Cardiac muscle cell (in vitro differentiated cells and primary cell): Measurements from ENCODE around the gene UBE2K. TPM values are rescaled to one million over a fixed set of nuclear protein-coding genes. Genes with fewer than 3 reads are reported as not detected.
"Not testable (repeated sequence)": the region's sequence is repeated elsewhere in the genome, so short reads cannot be mapped to it uniquely, and the experiment has no call there.

Experiments
- DNase-seq, 2 donors: peaks; one replicate each; pipeline versions ENCODE4 v3.0.0 to v3.0.0-alpha.2; 2010 to 2017; ENCODE audit warnings: low read depth in 1 of 2, low spot score in 1 of 2
- H3K27ac ChIP-seq: fragments of 200-600 bp; sonication (generic); 2 replicates; pipeline ENCODE4 v1.5.1; 2016
- H3K27me3 ChIP-seq: fragments of 200-600 bp; sonication (generic); 2 replicates; pipeline ENCODE4 v1.6.0; 2016; ENCODE audit warnings: control low read depth
- H3K36me3 ChIP-seq: fragments of 200-600 bp; sonication (generic); 2 replicates; pipeline ENCODE4 v1.5.1; 2016; ENCODE audit warnings: control low read depth
- H3K4me1 ChIP-seq: fragments of 200-600 bp; sonication (generic); 2 replicates; pipeline ENCODE4 v1.8.1; 2017; ENCODE audit warnings: low read depth, mild to moderate bottlenecking, mixed run types
- H3K4me3 ChIP-seq: fragments of 200-600 bp; sonication (generic); 2 replicates; pipeline ENCODE4 v1.5.1; 2016; ENCODE audit warnings: mild to moderate bottlenecking
- H3K9me3 ChIP-seq: fragments of 200-600 bp; sonication (generic); 2 replicates; pipeline ENCODE4 v1.5.1; 2017; ENCODE audit warnings: low read depth, mild to moderate bottlenecking, control low read depth
- polyA plus RNA-seq: library from polyadenylated mRNA; unstranded; fragments of >200 nt; fragmentation: Nextera tagmentation; extraction: Ambion mirVana; gene quantifications from 2 replicates; pipeline ENCODE4 v1.2.1, GENCODE V29; 2016
- total RNA-seq: library from RNA; depleted of rRNA; stranded (reverse); fragments of >200 nt; gene quantifications from 2 replicates; pipeline ENCODE4 v1.2.3, GENCODE V29; 2016
- TF ChIP-seq, protein P1 (sequence below): IDR thresholded peaks from 2 replicates; pipeline ENCODE4 v1.5.1; 2012; ENCODE audit warnings: low read depth, mild to moderate bottlenecking, low read length

Gene UBE2K
- total and polyA plus RNA-seq, 2 experiments from 2014 or later: 52.0 to 52.5 TPM

GRCh38 chr4:39655211-39655610, 42.7 kb upstream of the UBE2K start:
- H3K27ac ChIP-seq: no peak overlapping the region
- H3K36me3 ChIP-seq: no peaks in the 10 kb centered on the region
- no peak overlapping the region for H3K4me3 ChIP-seq
- no peaks in the 10 kb centered on the region for H3K9me3 ChIP-seq
- TF ChIP-seq, protein P1, sequence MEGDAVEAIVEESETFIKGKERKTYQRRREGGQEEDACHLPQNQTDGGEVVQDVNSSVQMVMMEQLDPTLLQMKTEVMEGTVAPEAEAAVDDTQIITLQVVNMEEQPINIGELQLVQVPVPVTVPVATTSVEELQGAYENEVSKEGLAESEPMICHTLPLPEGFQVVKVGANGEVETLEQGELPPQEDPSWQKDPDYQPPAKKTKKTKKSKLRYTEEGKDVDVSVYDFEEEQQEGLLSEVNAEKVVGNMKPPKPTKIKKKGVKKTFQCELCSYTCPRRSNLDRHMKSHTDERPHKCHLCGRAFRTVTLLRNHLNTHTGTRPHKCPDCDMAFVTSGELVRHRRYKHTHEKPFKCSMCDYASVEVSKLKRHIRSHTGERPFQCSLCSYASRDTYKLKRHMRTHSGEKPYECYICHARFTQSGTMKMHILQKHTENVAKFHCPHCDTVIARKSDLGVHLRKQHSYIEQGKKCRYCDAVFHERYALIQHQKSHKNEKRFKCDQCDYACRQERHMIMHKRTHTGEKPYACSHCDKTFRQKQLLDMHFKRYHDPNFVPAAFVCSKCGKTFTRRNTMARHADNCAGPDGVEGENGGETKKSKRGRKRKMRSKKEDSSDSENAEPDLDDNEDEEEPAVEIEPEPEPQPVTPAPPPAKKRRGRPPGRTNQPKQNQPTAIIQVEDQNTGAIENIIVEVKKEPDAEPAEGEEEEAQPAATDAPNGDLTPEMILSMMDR: no peak
- H3K27me3 ChIP-seq: no peaks in the 10 kb centered on the region
- DNase-seq: no peak
- no peaks in the 10 kb centered on the region for H3K4me1 ChIP-seq

DNA sequence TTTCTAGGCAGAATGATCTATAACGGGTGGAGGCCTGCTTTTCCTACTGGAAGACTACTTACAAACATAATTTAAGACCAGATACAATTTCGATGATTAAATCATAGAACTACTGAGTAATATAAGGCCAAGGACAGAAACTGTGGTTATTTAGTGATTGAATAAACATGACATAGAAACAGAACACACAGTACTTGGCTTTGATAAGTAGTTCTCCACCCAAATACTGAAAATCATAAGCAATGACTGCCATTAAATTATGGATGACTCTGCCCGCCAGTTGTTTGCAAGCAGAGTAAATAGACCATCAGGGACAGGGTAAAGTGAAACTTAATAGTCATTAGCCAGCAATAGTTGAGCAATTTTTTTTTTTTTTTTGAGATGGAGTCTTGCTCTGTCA, 42.1 kb upstream of the UBE2K start:
- no peaks in the 10 kb centered on the region for H3K36me3 ChIP-seq
- TF ChIP-seq, protein P1: no peak
- H3K4me1 ChIP-seq: no peaks in the 10 kb centered on the region
- no peak overlapping the region for H3K27ac ChIP-seq
- H3K27me3 ChIP-seq: no peaks in the 10 kb centered on the region
- no peaks in the 10 kb centered on the region for H3K9me3 ChIP-seq
- DNase-seq: no peak
- H3K4me3 ChIP-seq: no peak overlapping the region

GRCh38 chr4:39656638-39657037, 41.3 kb upstream of the UBE2K start:
- not testable (repeated sequence) for DNase-seq, H3K4me3 ChIP-seq, H3K9me3 ChIP-seq, H3K27me3 ChIP-seq, H3K27ac ChIP-seq, H3K36me3 ChIP-seq, H3K4me1 ChIP-seq

DNA sequence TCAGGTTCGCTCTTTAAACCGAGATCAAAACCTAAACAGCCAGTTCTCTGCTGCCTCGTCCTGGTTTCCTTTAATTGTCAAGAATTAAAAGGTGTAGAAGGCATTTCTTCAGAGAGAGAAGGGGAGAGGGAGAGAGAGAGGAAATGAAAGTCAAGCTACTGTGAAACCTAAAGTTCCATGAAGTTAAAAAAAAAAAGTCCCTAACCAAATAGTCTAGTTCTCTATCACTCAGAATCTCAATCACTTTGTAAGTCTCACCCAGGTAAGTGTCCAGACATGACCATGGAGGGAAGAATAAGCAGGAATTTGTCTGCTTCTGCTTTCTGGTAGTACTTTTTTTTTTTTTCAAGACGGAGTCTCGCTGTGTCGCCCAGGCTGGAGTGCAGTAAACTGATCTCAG, 40.5 kb upstream of the UBE2K start:
- TF ChIP-seq, protein P1: no peak
- no peaks in the 10 kb centered on the region for H3K9me3 ChIP-seq
- no peaks in the 10 kb centered on the region for H3K4me1 ChIP-seq
- no peak overlapping the region for H3K4me3 ChIP-seq
- DNase-seq: no peak
- H3K27ac ChIP-seq: no peak overlapping the region
- H3K27me3 ChIP-seq: no peaks in the 10 kb centered on the region
- H3K36me3 ChIP-seq: no peaks in the 10 kb centered on the region

GRCh38 chr4:39658756-39659155, 39.2 kb upstream of the UBE2K start:
- no peak overlapping the region for H3K27ac ChIP-seq
- H3K27me3 ChIP-seq: no peaks in the 10 kb centered on the region
- TF ChIP-seq, protein P1: peak; percentile 51
- no peak overlapping the region for H3K4me3 ChIP-seq
- DNase-seq: no peak
- no peaks in the 10 kb centered on the region for H3K36me3 ChIP-seq
- no peaks in the 10 kb centered on the region for H3K4me1 ChIP-seq
- no peaks in the 10 kb centered on the region for H3K9me3 ChIP-seq

- TF ChIP-seq, protein P1: no peak
- H3K27ac ChIP-seq: no peak overlapping the region
- no peaks in the 10 kb centered on the region for H3K27me3 ChIP-seq
- H3K4me3 ChIP-seq: no peak overlapping the region
- no peaks in the 10 kb centered on the region for H3K9me3 ChIP-seq
- DNase-seq: no peak
- H3K36me3 ChIP-seq: no peaks in the 10 kb centered on the region
- H3K4me1 ChIP-seq: no peaks in the 10 kb centered on the region
These were observed 37.9 kb upstream of the UBE2K start for GRCh38 chr4:39660045-39660444.
